HCT116 (cell line): ENCODE data around the gene KCNJ14. TPM values are rescaled to one million over a fixed set of nuclear protein-coding genes. Genes with fewer than 3 reads are reported as not detected.
A peak's percentile ranks its signal among the peaks of the same experiment; 100 is the strongest.

Experiments
- ATAC-seq: fragments of 200-7000 bp; cut with Tn5 transposase; 2 replicates; pipeline ENCODE4 v1.9.1; 2020; ENCODE audit warnings: mild to moderate bottlenecking, moderate library complexity
- BruUV-seq: library from RNA; stranded (reverse); fragments of 400-500 nt; replicated peaks from 2 replicates; lab custom pipeline; 2021; lab: Mats Ljungman, UMichigan
- CTCF ChIA-PET: fragments of 300-600 bp; sonication (Branson Sonifier 250); formaldehyde crosslinking; loops from one replicate; lab custom pipeline; 2021; ENCODE audit warnings: antibody characterized with exemption; lab: Charles Lee
- POLR2A ChIA-PET: fragments of 300-600, 350-600 bp; sonication (Branson Sonifier 250); formaldehyde crosslinking; loops from one replicate; lab custom pipeline; 2021; ENCODE audit warnings: antibody characterized with exemption; lab: Charles Lee
- RAD21 ChIA-PET, 2 experiments: fragments of 300-600 bp; sonication (Branson Sonifier 250); formaldehyde crosslinking; loops; one replicate each; lab custom pipeline; 2023; ENCODE audit warnings: low total read pairs in 2 of 2; ENCODE audit not compliant: uncharacterized antibody in 2 of 2, unreplicated experiment in 2 of 2, low non-redundant PET in 1 of 2; lab: Charles Lee
- DNase-seq: peaks from one replicate; pipeline ENCODE4 v3.0.0-alpha.2; 2010; ENCODE audit warnings: low read depth, low spot score
- H2AFZ ChIP-seq: fragments of 200-600 bp; shearing (Covaris generic), sonication (generic); 2 replicates; pipeline ENCODE4 v1.6.1; 2017; ENCODE audit warnings: low read depth, mixed run types, mixed read lengths, antibody characterized with exemption, low read length; ENCODE audit not compliant: poor library complexity, severe bottlenecking
- H3K27ac ChIP-seq: 2 replicates; pipeline ENCODE4 v1.5.1; 2012; ENCODE audit warnings: low read depth, low read length
- H3K27me3 ChIP-seq: fragments of 200-600 bp; sonication (generic); 2 replicates; pipeline ENCODE4 v1.6.1; 2016; ENCODE audit warnings: mixed run types, low read length, mixed read lengths; ENCODE audit not compliant: insufficient read depth
- H3K36me3 ChIP-seq, 2 experiments: fragments of 200-500 bp in 1 of 2; fragments of 200-600 bp in 1 of 2; sonication (Bioruptor generic) in 1 of 2; sonication (generic) in 1 of 2; 2 replicates each; pipeline versions ENCODE4 v1.5.1 to v1.6.1; 2014 to 2016; ENCODE audit warnings: low read length in 2 of 2, inconsistent platforms in 1 of 2, mixed read lengths in 1 of 2, mixed run types in 1 of 2; ENCODE audit not compliant: insufficient read depth in 2 of 2, control insufficient read depth in 1 of 2
- H3K4me1 ChIP-seq, 2 experiments: fragments of 200-600 bp in 1 of 2; sonication (generic) in 1 of 2; 2 replicates each; pipeline versions ENCODE4 v1.5.1 to v1.6.1; 2012 to 2017; ENCODE audit warnings: low read length in 2 of 2, inconsistent platforms in 1 of 2, mild to moderate bottlenecking in 1 of 2, mixed read lengths in 1 of 2, mixed run types in 1 of 2, moderate library complexity in 1 of 2; ENCODE audit not compliant: insufficient read depth in 2 of 2, control insufficient read depth in 1 of 2
- H3K4me2 ChIP-seq: fragments of 200-600 bp; sonication (generic); 2 replicates; pipeline ENCODE4 v1.6.1; 2017; ENCODE audit warnings: mixed run types, low read length, mixed read lengths
- H3K4me3 ChIP-seq, 2 experiments: fragments of 200-600 bp in 1 of 2; sonication (generic) in 1 of 2; replicated peaks in 1 of 2; 2 replicates each; pipeline ENCODE4 v1.5.1; 2011 to 2016; ENCODE audit warnings: low read length in 2 of 2, control low read depth in 1 of 2, low read depth in 1 of 2, mild to moderate bottlenecking in 1 of 2, mixed read lengths in 1 of 2, mixed run types in 1 of 2
- H3K79me2 ChIP-seq: fragments of 200-600 bp; sonication (generic); 2 replicates; pipeline ENCODE4 v1.6.1; 2017; ENCODE audit warnings: mild to moderate bottlenecking, mixed run types, low read length, moderate library complexity, mixed read lengths; ENCODE audit not compliant: insufficient read depth
- H3K9ac ChIP-seq: fragments of 200-600 bp; sonication (generic); 2 replicates; pipeline ENCODE4 v1.6.1; 2016; ENCODE audit warnings: low read length, mixed read lengths
- H3K9me2 ChIP-seq: fragments of 200-600 bp; sonication (generic), shearing (Covaris generic); 2 replicates; pipeline ENCODE4 v1.6.1; 2017; ENCODE audit warnings: mixed run types, mild to moderate bottlenecking, moderate library complexity; ENCODE audit not compliant: insufficient read depth
- H3K9me3 ChIP-seq, 2 experiments: fragments of 200-500 bp in 1 of 2; fragments of 200-600 bp in 1 of 2; sonication (Bioruptor generic) in 1 of 2; sonication (generic) in 1 of 2; 2 replicates each; pipeline ENCODE4 v1.6.1; 2014 to 2017; ENCODE audit warnings: low read length in 2 of 2, mixed read lengths in 2 of 2, inconsistent platforms in 1 of 2, low read depth in 1 of 2, mild to moderate bottlenecking in 1 of 2, mixed run types in 1 of 2, moderate library complexity in 1 of 2; ENCODE audit not compliant: control insufficient read depth in 1 of 2, insufficient read depth in 1 of 2
- H4K20me1 ChIP-seq: fragments of 200-600 bp; sonication (generic), shearing (Covaris generic); 2 replicates; pipeline ENCODE4 v1.6.1; 2017; ENCODE audit warnings: mixed run types, mild to moderate bottlenecking, moderate library complexity; ENCODE audit not compliant: insufficient read depth
- MAX ChIP-seq: IDR thresholded peaks from 2 replicates; pipeline ENCODE4 v1.6.1; 2012
- POLR2A ChIP-seq: IDR thresholded peaks from 2 replicates; pipeline ENCODE4 v1.7.0; 2011; ENCODE audit warnings: borderline replicate concordance; ENCODE audit not compliant: insufficient read depth, insufficient read length; ENCODE audit errors: extremely low read depth
- POLR2AphosphoS5 ChIP-seq: IDR thresholded peaks from 2 replicates; pipeline ENCODE4 v1.6.1; 2011; ENCODE audit warnings: mild to moderate bottlenecking, low read depth, low read length, moderate library complexity
- RAD21 ChIP-seq: IDR thresholded peaks from 2 replicates; pipeline ENCODE4 v1.6.1; 2012; ENCODE audit warnings: low read depth, mild to moderate bottlenecking
- ZFX ChIP-seq: fragments of 450-650 bp; IDR thresholded peaks from 2 replicates; pipeline ENCODE4 v1.6.1; 2017
- intact Hi-C: fragments of 100-400 bp; cut with micrococcal nuclease; formaldehyde crosslinking; loops from 2 replicates; pipeline ENCODE4 v1.10.0; 2022
- total RNA-seq: library from RNA; stranded (reverse); gene quantifications from one replicate; pipeline ENCODE4 v1.2.1, GENCODE V29; 2021; ENCODE audit not compliant: unreplicated experiment

KCNJ14 gene
- total RNA-seq, 1 experiment from 2014 or later, result 2.5 TPM

- peaks cover 46 to 72% of the 10 kb centered on the region in 2 experiments for H3K4me1 ChIP-seq
- H4K20me1 ChIP-seq, result no peaks in the 10 kb centered on the region
- intact Hi-C loops, result loop anchor here (1.0 to 10.0 kb wide), 3 partner anchors 8 to 141 kb away; partner anchors contain the start of genes GRIN2D and KDELR1
- H3K4me3 ChIP-seq, result peak overlapping the region; percentile 76 to 78
- TF ChIP-seq ZFX (no peak), POLR2AphosphoS5 (peak; percentile 81), MAX (no peak), POLR2A (peak; percentile 47), RAD21 (no peak)
- H3K4me2 ChIP-seq, result peak overlapping the region; percentile 78
- H3K9me2 ChIP-seq, result no peaks in the 10 kb centered on the region
- H3K79me2 ChIP-seq, result peaks cover 33% of the 10 kb centered on the region
- peaks cover 0 to 4% of the 10 kb centered on the region in 2 experiments; a peak in 1 of 4 replicates for H3K36me3 ChIP-seq
- no TSS peak for BruUV-seq
- no peak overlapping the region for H2AFZ ChIP-seq
- ATAC-seq (peak; percentile 78), DNase-seq (peak; percentile 98)
- POLR2A ChIA-PET, result interaction anchor here (0.7 to 2.0 kb wide), 12 partner anchors 9 to 159 kb away, joined by 3 to 13 read pairs (median 4); partner anchors contain the start of genes RPL18 and SPHK2
- H3K9me3 ChIP-seq, result no peaks in the 10 kb centered on the region
- RAD21 ChIA-PET, result interaction anchor here (0.6 to 1.8 kb wide), 7 partner anchors 8 to 130 kb away, joined by 3 to 9 read pairs (median 5); no protein-coding TSS in a partner anchor
- CTCF ChIA-PET, result interaction anchor here (0.8 to 2.0 kb wide), 14 partner anchors 9 to 233 kb away, joined by 3 to 29 read pairs (median 6); partner anchors contain the start of genes GRWD1 and KDELR1
- H3K9ac ChIP-seq, result peak overlapping the region; percentile 74
- peak overlapping the region; percentile 93 for H3K27ac ChIP-seq
- no peaks in the 10 kb centered on the region for H3K27me3 ChIP-seq
Measured at GRCh38 chr19:48492925-48493717, 37.7 kb downstream of the KCNJ14 start.
